ENCODE data around the gene CLASP1. TPM values are rescaled to one million over a fixed set of nuclear protein-coding genes. Genes with fewer than 3 reads are reported as not detected.

CLASP1 gene
- total and polyA plus RNA-seq, 2 donors (not counting 3 experiments of a cell fraction or from before 2014, with no cell fraction given) = 10.0 to 57.9 TPM

DNA sequence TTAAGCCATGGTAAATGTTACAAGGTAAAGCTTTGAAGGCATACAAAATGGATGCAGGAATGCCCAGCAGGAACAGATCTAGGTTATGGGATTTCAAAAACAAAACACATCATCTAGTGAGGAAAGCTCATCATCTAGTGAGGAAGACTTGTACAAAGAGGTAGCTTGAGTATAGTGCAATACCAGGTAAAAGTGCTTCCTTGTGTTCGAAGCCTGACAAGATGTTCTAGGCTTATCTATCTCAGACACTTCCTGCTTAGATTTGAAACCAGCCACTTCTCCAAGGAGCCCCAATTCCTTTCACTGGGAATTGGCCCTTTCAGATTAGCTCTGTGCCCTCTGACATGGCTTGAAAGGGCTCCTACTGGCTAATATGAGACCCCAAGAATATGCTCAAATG lies 73.0 kb downstream of the CLASP1 start:
- H3K4me2 ChIP-seq (ENCODE audit: insufficient read depth, low read length) = no peak overlapping the region
- POLR2A ChIA-PET = no interaction called here
- dilution Hi-C loops (cut with MboI; ENCODE audit: extremely low pct_ligation_motif_present, low sequenced_read_pairs) = no loop called here
- H3K27me3 ChIP-seq (ENCODE audit: control insufficient read depth in 2 of 2, insufficient read depth in 2 of 2, low read length in 2 of 2) = no peaks in the 10 kb centered on the region
- intact Hi-C loops (cut with micrococcal nuclease) = no loop called here
- FAIRE-seq = no peak
- no peaks in the 10 kb centered on the region for H3K4me1 ChIP-seq (ENCODE audit: control insufficient read depth, extremely low read depth, insufficient read depth, low read length)
- H3K4me3 ChIP-seq (replicated peaks in 1 of 3; ENCODE audit: insufficient read depth in 1 of 3, low read depth in 1 of 3, low read length in 3 of 3) = no peak overlapping the region
- CTCF ChIA-PET = no interaction called here
- TF ChIP-seq POLR2AphosphoS5 (IDR thresholded peaks at IDR 0.05; ENCODE audit: insufficient read depth, low read depth, low read length) (no peak), GATA2 (IDR thresholded peaks at IDR 0.05; ENCODE audit: insufficient read depth, insufficient read length, low read depth, low read length) (no peak), POLR2A (IDR thresholded peaks at IDR 0.05; ENCODE audit: low read depth, low read length) (no peak)
- H3K27ac ChIP-seq (ENCODE audit: insufficient read depth, low read depth, low read length) = no peak overlapping the region
- no peaks in the 10 kb centered on the region for H3K9me3 ChIP-seq (replicated peaks; ENCODE audit: control insufficient read depth, insufficient read depth, low read length)
- H4K20me1 ChIP-seq (replicated peaks; ENCODE audit: control insufficient read depth, extremely low read depth, insufficient read depth, low read length) = peaks cover 10% of the 10 kb centered on the region
- no TSS peak for BruUV-seq (replicated peaks)
- peaks cover 21% of the 10 kb centered on the region for H3K79me2 ChIP-seq (ENCODE audit: control insufficient read depth, insufficient read depth, low read length)
- no peak overlapping the region for H3K9ac ChIP-seq (replicated peaks; ENCODE audit: extremely low read depth, insufficient read depth, low read length)
- no peaks in the 10 kb centered on the region for H3K36me3 ChIP-seq (ENCODE audit: control insufficient read depth in 2 of 2, extremely low read depth in 1 of 2, insufficient read depth in 2 of 2, low read length in 2 of 2)
- no peak for DNase-seq (ENCODE audit: low read depth, low spot score)
- no peak overlapping the region for H2AFZ ChIP-seq (ENCODE audit: low read depth, low read length)
- H3K9me1 ChIP-seq (replicated peaks; ENCODE audit: control insufficient read depth, extremely low read depth, insufficient read depth, low read length) = no peaks in the 10 kb centered on the region

DNA sequence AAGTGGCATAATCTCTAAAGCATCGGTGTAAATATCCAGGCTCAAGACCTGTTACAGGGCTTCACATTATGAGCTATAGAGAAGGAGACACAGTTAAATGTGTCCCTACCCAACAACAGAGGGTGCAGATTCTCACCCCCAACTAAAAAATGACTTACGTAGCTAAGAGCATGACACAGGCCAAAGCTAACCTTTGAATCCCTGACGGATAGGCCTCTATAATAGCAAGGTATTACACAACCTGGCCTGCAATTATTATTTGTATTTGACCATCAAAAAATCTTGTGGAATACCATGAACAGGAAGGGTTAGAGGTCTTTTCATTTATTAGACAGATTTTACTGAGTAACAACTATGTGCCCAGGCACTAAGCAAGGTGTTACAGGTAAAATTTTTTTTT lies 73.5 kb downstream of the CLASP1 start:
- ChIA-PET POLR2A (no interaction called here), CTCF (interaction anchor here (1.2 to 1.8 kb wide), 3 partner anchors 9 to 143 kb away, joined by 3 to 5 read pairs (median 5); partner anchors contain the start of gene RNU4ATAC)
- dilution Hi-C loops (cut with MboI; ENCODE audit: extremely low pct_ligation_motif_present, low sequenced_read_pairs) (no loop called here), intact Hi-C loops (cut with micrococcal nuclease) (no loop called here)
- H3K27ac ChIP-seq (ENCODE audit: insufficient read depth, low read depth, low read length) = no peak overlapping the region
- H3K36me3 ChIP-seq (ENCODE audit: control insufficient read depth in 2 of 2, extremely low read depth in 1 of 2, insufficient read depth in 2 of 2, low read length in 2 of 2) = no peaks in the 10 kb centered on the region
- no peak for TF ChIP-seq FOS (IDR thresholded peaks at IDR 0.05; ENCODE audit: borderline replicate concordance, insufficient read depth, low read length)
- no peak for TF ChIP-seq POLR2A (IDR thresholded peaks at IDR 0.05; ENCODE audit: low read depth, low read length)
- no peak for TF ChIP-seq EZH2 (IDR thresholded peaks at IDR 0.05; ENCODE audit: borderline replicate concordance, low read depth, low read length, severe bottlenecking)
- TF ChIP-seq MYC (IDR thresholded peaks at IDR 0.05; ENCODE audit: low read depth, low read length) = no peak
- no peak for TF ChIP-seq JUN (IDR thresholded peaks at IDR 0.05; ENCODE audit: borderline replicate concordance, insufficient read depth, insufficient read length, low read depth)
- TF ChIP-seq, protein P1, sequence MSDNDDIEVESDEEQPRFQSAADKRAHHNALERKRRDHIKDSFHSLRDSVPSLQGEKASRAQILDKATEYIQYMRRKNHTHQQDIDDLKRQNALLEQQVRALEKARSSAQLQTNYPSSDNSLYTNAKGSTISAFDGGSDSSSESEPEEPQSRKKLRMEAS (IDR thresholded peaks at IDR 0.05; ENCODE audit: insufficient read depth, insufficient read length) = no peak
- no peak for TF ChIP-seq POLR2AphosphoS5 (IDR thresholded peaks at IDR 0.05; ENCODE audit: insufficient read depth, low read depth, low read length)
- TF ChIP-seq, protein P2, sequence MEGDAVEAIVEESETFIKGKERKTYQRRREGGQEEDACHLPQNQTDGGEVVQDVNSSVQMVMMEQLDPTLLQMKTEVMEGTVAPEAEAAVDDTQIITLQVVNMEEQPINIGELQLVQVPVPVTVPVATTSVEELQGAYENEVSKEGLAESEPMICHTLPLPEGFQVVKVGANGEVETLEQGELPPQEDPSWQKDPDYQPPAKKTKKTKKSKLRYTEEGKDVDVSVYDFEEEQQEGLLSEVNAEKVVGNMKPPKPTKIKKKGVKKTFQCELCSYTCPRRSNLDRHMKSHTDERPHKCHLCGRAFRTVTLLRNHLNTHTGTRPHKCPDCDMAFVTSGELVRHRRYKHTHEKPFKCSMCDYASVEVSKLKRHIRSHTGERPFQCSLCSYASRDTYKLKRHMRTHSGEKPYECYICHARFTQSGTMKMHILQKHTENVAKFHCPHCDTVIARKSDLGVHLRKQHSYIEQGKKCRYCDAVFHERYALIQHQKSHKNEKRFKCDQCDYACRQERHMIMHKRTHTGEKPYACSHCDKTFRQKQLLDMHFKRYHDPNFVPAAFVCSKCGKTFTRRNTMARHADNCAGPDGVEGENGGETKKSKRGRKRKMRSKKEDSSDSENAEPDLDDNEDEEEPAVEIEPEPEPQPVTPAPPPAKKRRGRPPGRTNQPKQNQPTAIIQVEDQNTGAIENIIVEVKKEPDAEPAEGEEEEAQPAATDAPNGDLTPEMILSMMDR (IDR thresholded peaks at IDR 0.05; ENCODE audit: extremely low read depth in 1 of 2, insufficient read depth in 1 of 2, low read depth in 1 of 2, low read length in 2 of 2) = no peak
- no peak for TF ChIP-seq GATA2 (IDR thresholded peaks at IDR 0.05; ENCODE audit: insufficient read depth, insufficient read length, low read depth, low read length)
- H3K4me1 ChIP-seq (ENCODE audit: control insufficient read depth, extremely low read depth, insufficient read depth, low read length) = no peaks in the 10 kb centered on the region
- H3K9ac ChIP-seq (replicated peaks; ENCODE audit: extremely low read depth, insufficient read depth, low read length) = no peak overlapping the region
- no peak overlapping the region for H3K4me2 ChIP-seq (ENCODE audit: insufficient read depth, low read length)
- peaks cover 21% of the 10 kb centered on the region for H3K79me2 ChIP-seq (ENCODE audit: control insufficient read depth, insufficient read depth, low read length)
- H2AFZ ChIP-seq (ENCODE audit: low read depth, low read length) = no peak overlapping the region
- no peaks in the 10 kb centered on the region for H3K9me1 ChIP-seq (replicated peaks; ENCODE audit: control insufficient read depth, extremely low read depth, insufficient read depth, low read length)
- no peak for DNase-seq (ENCODE audit: low read depth, low spot score)
- BruUV-seq (replicated peaks) = no TSS peak
- no peak overlapping the region for H3K4me3 ChIP-seq (replicated peaks in 1 of 3; ENCODE audit: insufficient read depth in 1 of 3, low read depth in 1 of 3, low read length in 3 of 3)
- FAIRE-seq = no peak
- peaks cover 10% of the 10 kb centered on the region for H4K20me1 ChIP-seq (replicated peaks; ENCODE audit: control insufficient read depth, extremely low read depth, insufficient read depth, low read length)
- no peaks in the 10 kb centered on the region for H3K9me3 ChIP-seq (replicated peaks; ENCODE audit: control insufficient read depth, insufficient read depth, low read length)
- no peaks in the 10 kb centered on the region for H3K27me3 ChIP-seq (ENCODE audit: control insufficient read depth in 2 of 2, insufficient read depth in 2 of 2, low read length in 2 of 2)

Measured in endothelial cell of umbilical vein (primary cell).